Upper lobe of left lung (tissue), 4 donors: Measurements from ENCODE around the gene CEP131.

Experiments used
- CTCF ChIP-seq, 6 experiments: fragments of 450-650 bp in 4 of 6; fragments of 200-600 bp in 2 of 6; sonication (generic) in 2 of 6; IDR thresholded peaks; one replicate each; pipeline ENCODE4 v1.5.1; 2016 to 2019; ENCODE audit warnings: antibody characterized with exemption in 6 of 6
- EP300 ChIP-seq, 4 donors: sonication (generic); formaldehyde crosslinking; IDR thresholded peaks; one replicate each; pipeline ENCODE4 v1.5.1; 2017; ENCODE audit warnings: antibody characterized with exemption in 4 of 4, control low read depth in 2 of 4

- no peak for TF ChIP-seq CTCF (IDR thresholded peaks at IDR 0.05)
- no peak for TF ChIP-seq EP300 (IDR thresholded peaks at IDR 0.05)
Observed at GRCh38 chr17:81221371-81221841, 1.4 kb downstream of the CEP131 start.
